Gastrocnemius medialis (tissue), 4 donors: ENCODE data around the gene LHPP.

Source experiments
- POLR2A ChIP-seq, 2 donors: fragments of 450-650 bp; IDR thresholded peaks; one replicate each; pipeline ENCODE4 v1.6.1; 2017; ENCODE audit warnings: antibody characterized with exemption in 2 of 2, mild to moderate bottlenecking in 2 of 2, moderate library complexity in 2 of 2
- TF ChIP-seq, protein P1 (sequence below), 5 experiments: fragments of 450-650 bp in 3 of 5; fragments of 200-600 bp in 2 of 5; sonication (generic) in 2 of 5; IDR thresholded peaks in 4 of 5; conservative IDR thresholded peaks in 1 of 5; 1 replicate in 4 of 5; 2 replicates in 1 of 5; pipeline ENCODE4 v1.5.1; 2016 to 2019; ENCODE audit warnings: antibody characterized with exemption in 5 of 5, mild to moderate bottlenecking in 3 of 5, moderate library complexity in 3 of 5

DNA sequence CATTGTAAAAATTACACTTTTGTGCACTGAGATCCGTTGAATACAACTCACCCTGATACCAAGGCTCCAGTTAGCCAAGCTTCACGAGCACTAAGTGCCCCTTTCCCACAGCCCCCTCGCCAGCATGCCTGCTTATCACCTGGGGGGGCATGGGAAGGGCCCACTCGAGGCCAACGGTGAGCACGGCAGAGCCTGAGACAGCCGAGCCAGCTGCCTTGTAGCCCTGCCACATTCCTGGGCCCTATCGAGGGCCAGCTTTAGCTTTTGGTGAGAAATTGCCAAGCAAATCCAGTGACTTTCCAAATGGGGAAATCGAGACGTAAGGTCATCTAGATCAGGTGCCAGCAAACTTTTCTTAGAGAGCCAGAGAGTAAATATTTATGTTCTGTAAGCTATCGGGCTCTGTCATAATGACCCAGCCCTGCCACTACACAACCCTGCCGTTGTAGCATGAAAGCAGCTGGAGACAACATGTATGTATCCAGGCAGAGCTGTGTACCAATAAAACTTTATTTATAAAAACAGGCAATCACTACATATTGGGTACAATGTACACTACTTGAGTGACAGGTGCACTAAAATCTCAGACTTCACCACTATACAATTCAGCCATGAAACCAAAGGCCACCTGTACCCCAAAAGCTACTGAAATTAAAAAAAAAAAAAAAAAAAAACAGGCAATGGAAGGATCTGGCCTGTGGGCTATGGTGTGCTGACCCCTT is 198.9 kb downstream of the LHPP start:
- TF ChIP-seq, protein P1, sequence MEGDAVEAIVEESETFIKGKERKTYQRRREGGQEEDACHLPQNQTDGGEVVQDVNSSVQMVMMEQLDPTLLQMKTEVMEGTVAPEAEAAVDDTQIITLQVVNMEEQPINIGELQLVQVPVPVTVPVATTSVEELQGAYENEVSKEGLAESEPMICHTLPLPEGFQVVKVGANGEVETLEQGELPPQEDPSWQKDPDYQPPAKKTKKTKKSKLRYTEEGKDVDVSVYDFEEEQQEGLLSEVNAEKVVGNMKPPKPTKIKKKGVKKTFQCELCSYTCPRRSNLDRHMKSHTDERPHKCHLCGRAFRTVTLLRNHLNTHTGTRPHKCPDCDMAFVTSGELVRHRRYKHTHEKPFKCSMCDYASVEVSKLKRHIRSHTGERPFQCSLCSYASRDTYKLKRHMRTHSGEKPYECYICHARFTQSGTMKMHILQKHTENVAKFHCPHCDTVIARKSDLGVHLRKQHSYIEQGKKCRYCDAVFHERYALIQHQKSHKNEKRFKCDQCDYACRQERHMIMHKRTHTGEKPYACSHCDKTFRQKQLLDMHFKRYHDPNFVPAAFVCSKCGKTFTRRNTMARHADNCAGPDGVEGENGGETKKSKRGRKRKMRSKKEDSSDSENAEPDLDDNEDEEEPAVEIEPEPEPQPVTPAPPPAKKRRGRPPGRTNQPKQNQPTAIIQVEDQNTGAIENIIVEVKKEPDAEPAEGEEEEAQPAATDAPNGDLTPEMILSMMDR (IDR thresholded peaks at IDR 0.05 in 4 of 5, conservative IDR thresholded peaks at IDR 0.05 in 1 of 5) = no peak
- no peak for TF ChIP-seq POLR2A (IDR thresholded peaks at IDR 0.05)
